ENCODE data around the gene PIGS. TPM values are rescaled to one million over a fixed set of nuclear protein-coding genes. Genes with fewer than 3 reads are reported as not detected.
A peak's percentile ranks its signal among the peaks of the same experiment; 100 is the strongest.

PIGS gene
- total and polyA plus RNA-seq, 4 donors = 7.3 to 29.5 (median 13.3) TPM

GRCh38 chr17:28554565-28554964, 16.8 kb downstream of the PIGS start:
- H3K4me3 ChIP-seq (ENCODE audit: low read depth in 1 of 3, low read length in 3 of 3) = no peak overlapping the region
- H3K9ac ChIP-seq (ENCODE audit: low read depth in 1 of 2, low read length in 2 of 2) = no peak overlapping the region
- H3K36me3 ChIP-seq (ENCODE audit: control insufficient read depth in 4 of 4, insufficient read depth in 3 of 4, low read depth in 1 of 4, low read length in 3 of 4) = peaks cover 6 to 44% (median 32%) of the 10 kb centered on the region in 4 donors
- no peak for DNase-seq (ENCODE audit: low spot score)
- H3K9me3 ChIP-seq (ENCODE audit: control insufficient read depth in 4 of 4, low read length in 3 of 4) = no peaks in the 10 kb centered on the region
- H3K4me1 ChIP-seq (ENCODE audit: control insufficient read depth in 4 of 4, insufficient read depth in 4 of 4, low read length in 3 of 4) = peaks cover 4 to 25% (median 20%) of the 10 kb centered on the region in 4 donors
- WGBS = 89% methylated on average over 6 of the region's 6 CpGs
- H3K27me3 ChIP-seq (ENCODE audit: control insufficient read depth in 4 of 4, insufficient read depth in 4 of 4, low read length in 3 of 4) = no peaks in the 10 kb centered on the region
- H3K27ac ChIP-seq (ENCODE audit: low read depth in 1 of 2, low read length in 2 of 2) = no peak overlapping the region
- no peak for TF ChIP-seq FOXA1 (IDR thresholded peaks at IDR 0.05)
- no peak for TF ChIP-seq NR2F2 (IDR thresholded peaks at IDR 0.05)
- TF ChIP-seq RXRA (IDR thresholded peaks at IDR 0.05) = no peak
- TF ChIP-seq GABPA (IDR thresholded peaks at IDR 0.05 in 1 of 2, conservative IDR thresholded peaks at IDR 0.05 in 1 of 2) = no peak
- no peak for TF ChIP-seq JUND (IDR thresholded peaks at IDR 0.05)
- no peak for TF ChIP-seq FOXA2 (IDR thresholded peaks at IDR 0.05)
- TF ChIP-seq YY1 (IDR thresholded peaks at IDR 0.05) = no peak
- TF ChIP-seq TAF1 (conservative IDR thresholded peaks at IDR 0.05) = no peak

- no peaks in the 10 kb centered on the region for H3K27me3 ChIP-seq (ENCODE audit: control insufficient read depth in 4 of 4, insufficient read depth in 4 of 4, low read length in 3 of 4)
- WGBS = 64% methylated on average over 5 of the region's 5 CpGs
Measured at GRCh38 chr17:28553000-28553505, 18.3 kb downstream of the PIGS start.

More at GRCh38 chr17:28553000-28553505, 18.3 kb downstream of the PIGS start:
- no peaks in the 10 kb centered on the region for H3K9me3 ChIP-seq (ENCODE audit: control insufficient read depth in 4 of 4, low read length in 3 of 4)
- H3K36me3 ChIP-seq (ENCODE audit: control insufficient read depth in 4 of 4, insufficient read depth in 3 of 4, low read depth in 1 of 4, low read length in 3 of 4) = peaks cover 6 to 37% (median 26%) of the 10 kb centered on the region in 4 donors
- DNase-seq (ENCODE audit: low spot score) = no peak
- H3K4me3 ChIP-seq (ENCODE audit: low read depth in 1 of 3, low read length in 3 of 3) = no peak overlapping the region
- TF ChIP-seq HNF4G (IDR thresholded peaks at IDR 0.05) (no peak), HNF4A (conservative IDR thresholded peaks at IDR 0.05) (peak; percentile 68 to 70), FOXA1 (IDR thresholded peaks at IDR 0.05) (no peak), ATF3 (IDR thresholded peaks at IDR 0.05) (no peak), GABPA (IDR thresholded peaks at IDR 0.05 in 1 of 2, conservative IDR thresholded peaks at IDR 0.05 in 1 of 2) (no peak), ZBTB33 (IDR thresholded peaks at IDR 0.05) (no peak), CTCF (IDR thresholded peaks at IDR 0.05; ENCODE audit: low read depth, low read length, missing input control) (no peak), RXRA (IDR thresholded peaks at IDR 0.05) (peak in 1 of 2 donors; percentile 14)
- peak overlapping the region; percentile 26 to 73 for H3K27ac ChIP-seq (ENCODE audit: low read depth in 1 of 2, low read length in 2 of 2)
- H3K4me1 ChIP-seq (ENCODE audit: control insufficient read depth in 4 of 4, insufficient read depth in 4 of 4, low read length in 3 of 4) = peaks cover 4 to 25% (median 20%) of the 10 kb centered on the region in 4 donors
- H3K9ac ChIP-seq (ENCODE audit: low read depth in 1 of 2, low read length in 2 of 2) = no peak overlapping the region
